Stimulated activated CD4-positive, alpha-beta T cell treated with anti-CD3 and anti-CD28 coated beads, Interleukin-2, amount 100 ng/mL, for 4 hours (primary cell): ENCODE results near the gene PPP4R1.

Experiments used
- DNase-seq: peaks from one replicate; pipeline ENCODE4 v3.0.0-alpha.2; 2020; ENCODE audit warnings: low read depth

PPP4R1 gene

DNA sequence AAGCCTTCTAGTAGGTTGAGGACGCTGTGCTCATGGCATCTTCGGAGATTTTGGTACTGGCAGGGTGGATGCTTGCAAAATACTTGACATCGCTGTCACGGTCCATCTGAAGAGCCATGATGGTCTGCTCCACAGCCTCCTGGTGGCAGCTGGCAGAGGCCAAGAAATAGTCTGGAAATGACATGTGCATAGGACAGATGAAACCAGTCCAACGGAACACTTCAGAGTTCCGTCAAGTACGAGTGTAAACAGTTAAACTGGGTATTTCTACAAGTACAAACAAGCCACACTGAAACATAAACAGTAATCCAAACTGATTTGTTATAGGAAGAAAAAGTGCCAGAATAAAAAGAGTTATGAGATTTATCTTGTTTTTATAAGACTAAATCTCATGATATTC is 66.6 kb downstream of the PPP4R1 start:
- DNase-seq = no peak

DNA sequence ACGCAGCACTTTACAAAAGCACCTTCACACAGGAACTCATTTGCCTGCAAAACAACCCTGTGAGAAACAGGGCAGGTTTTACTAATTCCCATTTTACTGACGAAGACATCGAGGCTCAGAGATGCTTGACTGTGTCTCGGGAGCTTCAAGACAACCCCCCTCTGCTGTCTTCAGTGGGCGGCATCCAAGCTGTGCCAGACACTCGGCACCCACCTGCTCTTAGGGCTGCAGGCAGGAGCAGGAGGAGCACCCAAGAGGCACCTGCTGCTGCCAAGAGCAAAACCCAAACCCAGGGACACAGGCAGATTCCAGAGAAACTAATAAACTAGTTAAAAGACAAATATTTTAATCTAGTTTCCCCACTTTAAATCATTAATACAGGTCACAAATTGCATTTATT is 67.9 kb downstream of the PPP4R1 start:
- DNase-seq = no peak

GRCh38 chr18:9545029-9545428 is 69.3 kb downstream of the PPP4R1 start:
- DNase-seq = no peak

- DNase-seq = no peak
Observed at GRCh38 chr18:9542924-9543323, 71.4 kb downstream of the PPP4R1 start.

DNA sequence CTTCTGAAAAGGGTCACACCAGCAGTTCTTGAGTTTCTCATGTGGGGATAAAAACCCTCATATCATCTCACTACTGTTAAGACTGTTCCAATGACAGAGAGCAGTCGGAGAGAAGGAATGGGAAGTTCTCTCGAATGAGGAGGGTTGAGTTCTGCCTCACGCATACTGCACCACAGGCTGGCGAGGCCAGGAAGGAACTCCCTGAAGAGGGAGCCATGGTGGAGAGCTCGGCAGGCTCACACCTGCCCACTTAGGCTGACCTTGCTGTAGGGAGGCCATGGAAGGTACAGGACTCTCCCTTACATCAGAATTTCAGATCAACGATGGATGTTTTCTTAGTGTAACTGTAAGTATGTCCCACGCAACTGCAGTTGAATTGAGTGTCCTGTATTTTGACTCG is 74.4 kb downstream of the PPP4R1 start:
- DNase-seq = no peak

DNA sequence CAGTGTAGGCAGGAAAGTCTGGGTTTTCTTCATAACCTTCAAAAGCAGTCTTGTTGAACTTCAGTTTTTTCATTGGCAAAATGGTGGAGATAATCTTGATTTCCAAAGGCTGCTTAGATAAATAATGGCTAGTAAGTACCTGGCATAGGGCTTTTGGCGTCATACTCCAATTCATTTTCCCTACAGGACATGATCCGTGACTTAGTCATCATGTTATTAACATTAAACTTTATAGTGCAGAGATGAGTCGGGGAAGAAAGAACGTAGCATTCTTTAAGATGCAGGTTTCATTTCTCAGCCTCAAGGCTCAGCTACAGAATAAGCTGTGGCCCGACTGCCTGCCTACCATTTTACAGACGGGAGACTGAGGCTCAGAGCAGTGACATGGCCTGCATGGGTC is 75.1 kb downstream of the PPP4R1 start:
- no peak for DNase-seq

DNA sequence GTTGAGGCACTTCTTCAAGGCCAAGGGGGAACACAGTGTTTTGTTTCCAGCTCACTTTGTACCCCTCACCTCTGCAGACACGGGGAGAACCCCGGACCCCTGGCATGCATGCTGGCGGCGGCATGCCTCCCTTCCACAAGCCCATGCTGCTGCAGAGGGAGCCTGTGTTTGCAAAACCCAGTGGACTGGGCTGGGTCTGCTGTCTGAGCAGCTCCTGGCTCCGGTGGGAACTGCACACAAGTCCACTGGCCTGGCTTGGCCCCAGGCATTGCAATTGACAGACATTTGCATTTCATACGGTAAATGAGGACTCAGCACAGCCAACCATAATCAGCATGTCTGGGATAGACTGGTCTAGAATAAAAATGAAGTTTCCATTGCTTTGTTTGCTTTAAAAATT is 76.7 kb downstream of the PPP4R1 start:
- DNase-seq = no peak

DNA sequence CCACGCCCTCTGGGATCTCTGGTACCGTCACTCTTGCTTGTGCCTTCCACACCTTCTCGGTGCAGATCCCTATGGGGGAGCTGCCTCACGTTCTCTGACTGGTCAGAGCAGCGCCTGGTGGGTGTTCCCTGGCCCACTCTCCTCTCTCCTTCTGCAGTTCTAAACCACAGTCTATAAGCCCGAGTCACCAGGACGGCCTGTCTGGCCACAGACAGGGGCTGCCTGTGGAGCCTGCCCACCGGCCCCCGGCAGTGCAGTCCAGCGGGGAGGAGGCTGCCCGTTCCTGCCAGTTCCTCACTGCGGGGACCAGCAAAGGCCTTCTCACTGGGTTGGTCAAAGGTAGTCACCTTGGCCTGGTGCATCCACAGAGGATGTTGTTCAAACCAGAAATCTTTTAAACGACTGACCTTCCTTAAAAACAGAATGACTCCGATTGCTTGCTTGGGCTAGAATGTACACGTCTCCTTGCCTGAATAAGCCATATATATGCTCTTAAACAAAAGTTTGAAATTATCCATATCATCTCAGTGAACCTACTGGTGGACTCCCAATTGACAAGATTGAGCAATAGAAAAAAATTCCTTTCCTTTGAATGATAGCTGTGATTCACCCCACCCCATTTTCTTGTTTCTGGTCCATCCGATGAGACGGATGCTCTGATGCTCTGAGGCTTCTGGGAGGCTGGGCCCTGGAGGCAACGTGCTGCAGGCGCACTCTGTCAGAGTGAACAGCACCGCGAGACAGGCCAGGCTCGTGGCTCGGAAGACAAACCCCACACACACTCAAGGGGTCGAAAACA is 77.8 kb downstream of the PPP4R1 start:
- no peak for DNase-seq

- DNase-seq = no peak
Observed at GRCh38 chr18:9535430-9535991, 78.8 kb downstream of the PPP4R1 start.

DNA sequence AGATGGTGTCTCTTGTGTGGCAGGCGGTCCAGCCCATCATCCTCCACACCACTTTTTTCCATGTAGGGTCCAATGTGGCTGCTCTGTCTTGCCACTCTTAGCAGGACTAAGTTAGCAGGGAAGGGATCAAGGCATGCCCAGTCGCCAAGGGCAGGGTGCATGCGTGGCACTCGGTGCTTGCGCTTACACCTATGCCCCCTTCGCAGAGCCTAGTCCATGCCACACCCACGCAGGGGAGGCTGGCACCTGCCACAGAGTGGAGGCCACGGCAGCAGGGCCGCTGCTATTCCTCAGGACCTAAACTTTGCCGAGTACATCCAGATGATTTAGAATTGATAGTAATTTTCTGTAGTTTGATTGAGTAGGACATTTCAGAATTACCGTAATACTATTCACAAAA is 79.5 kb downstream of the PPP4R1 start:
- no peak for DNase-seq

GRCh38 chr18:9531791-9532410 is 82.5 kb downstream of the PPP4R1 start:
- no peak for DNase-seq

- no peak for DNase-seq
Observed at GRCh38 chr18:9530226-9531009, 83.9 kb downstream of the PPP4R1 start.

DNA sequence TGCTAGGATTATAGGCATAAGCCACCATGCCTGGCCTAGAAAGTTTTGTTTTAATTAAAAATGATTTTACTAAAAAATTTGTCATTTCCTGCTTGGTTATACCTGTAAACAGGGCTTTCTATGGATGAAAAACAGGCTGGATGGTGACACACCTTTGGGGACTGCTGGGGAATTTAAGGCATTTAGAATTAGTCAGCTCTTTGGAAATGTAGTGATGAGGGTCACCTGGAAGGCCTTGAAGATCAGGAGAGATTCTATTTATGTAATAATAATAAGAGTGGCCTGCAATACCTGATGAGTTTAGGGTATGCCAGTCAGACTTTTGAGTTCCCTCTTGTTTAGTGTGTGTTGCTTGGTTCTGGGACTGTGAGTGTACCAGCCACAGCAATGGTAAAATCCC is 87.9 kb downstream of the PPP4R1 start:
- no peak for DNase-seq

DNA sequence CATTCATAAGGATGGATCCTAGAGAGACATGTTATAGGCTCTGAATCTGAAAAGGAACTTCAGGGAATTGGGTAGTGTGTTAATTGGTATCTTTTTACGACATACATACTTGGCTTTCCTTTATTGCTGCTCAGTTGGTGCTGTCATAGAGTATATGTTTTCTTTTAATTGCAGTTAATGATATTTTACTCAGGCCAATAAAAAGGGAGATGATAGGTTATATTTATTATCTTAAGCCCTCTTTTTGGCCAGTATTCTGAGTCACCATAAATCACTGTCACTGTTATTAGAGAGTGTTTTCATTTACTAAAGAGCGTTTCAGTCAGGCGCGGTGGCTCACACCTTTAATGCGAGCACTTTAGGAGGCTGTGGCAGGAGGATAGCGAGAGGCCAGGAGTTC is 91.4 kb downstream of the PPP4R1 start:
- no peak for DNase-seq

- DNase-seq = no peak
Observed at GRCh38 chr18:9521770-9522169, 92.6 kb downstream of the PPP4R1 start.

DNA sequence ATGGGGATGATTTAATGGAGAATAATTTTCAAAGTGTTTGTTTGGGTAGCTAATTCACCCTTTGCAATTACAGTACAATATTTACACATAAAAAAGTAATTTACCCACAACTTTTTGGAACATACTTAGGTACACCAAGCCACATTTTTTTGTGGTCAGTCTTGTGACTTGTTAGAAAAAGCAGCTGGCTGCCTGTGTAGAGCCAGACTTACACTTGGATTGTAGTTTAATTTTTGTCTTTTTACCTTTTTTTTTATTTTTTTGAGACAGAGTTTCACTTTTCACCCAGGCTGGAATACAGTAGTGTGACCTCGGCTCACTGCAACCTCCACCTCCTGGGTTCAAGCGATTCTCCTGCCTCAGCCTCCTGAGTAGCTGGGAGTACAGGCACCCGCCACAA is 93.7 kb downstream of the PPP4R1 start:
- no peak for DNase-seq

GRCh38 chr18:9519399-9519798 is 95.0 kb downstream of the PPP4R1 start:
- no peak for DNase-seq

DNA sequence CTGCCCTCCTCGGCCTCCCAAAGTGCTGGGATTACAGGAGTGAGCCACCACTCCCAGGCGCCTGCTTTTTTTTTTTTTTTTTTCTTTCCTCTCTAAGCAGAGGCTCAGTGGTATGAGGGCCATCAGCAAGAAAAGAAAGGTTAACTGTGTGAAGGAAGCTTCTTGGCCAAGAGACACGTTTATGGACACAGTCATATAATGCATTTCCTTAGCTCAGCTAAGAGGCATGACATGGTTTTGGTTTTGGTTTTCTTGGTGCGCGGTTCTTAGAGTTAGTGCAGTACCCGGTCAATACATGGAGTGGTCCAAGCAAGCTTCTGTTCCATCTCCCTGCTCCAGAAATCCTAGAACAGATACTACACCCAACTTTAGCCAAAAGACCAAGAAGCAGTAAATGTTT is 96.5 kb downstream of the PPP4R1 start:
- DNase-seq = no peak

DNA sequence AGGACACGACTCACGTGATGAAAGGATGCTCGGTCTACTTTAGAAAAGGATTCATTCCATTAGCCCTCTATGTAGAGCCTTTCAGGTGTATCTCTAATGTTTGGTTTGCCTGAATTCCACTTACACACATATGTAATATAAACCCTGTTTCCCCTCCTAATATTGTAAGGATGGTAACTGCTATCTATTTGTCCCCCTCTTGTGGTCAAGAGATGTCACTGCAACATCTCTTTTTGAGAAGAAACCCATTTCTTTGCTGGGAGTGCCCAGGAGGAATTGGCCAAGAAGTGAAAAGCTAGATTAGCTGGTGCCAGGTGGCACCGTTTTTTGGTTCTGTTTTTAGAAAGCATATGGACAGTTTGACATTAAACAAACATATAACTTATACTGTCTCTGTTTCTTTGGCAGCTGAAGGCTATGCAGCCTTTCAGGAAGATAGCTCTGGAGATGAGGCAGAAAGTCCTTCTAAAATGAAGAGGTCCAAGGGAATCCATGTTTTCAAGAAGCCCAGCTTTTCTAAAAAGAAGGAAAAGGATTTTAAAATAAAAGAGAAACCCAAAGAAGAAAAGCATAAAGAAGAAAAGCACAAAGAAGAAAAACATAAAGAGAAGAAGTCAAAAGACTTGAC is 97.8 kb downstream of the PPP4R1 start:
- no peak for DNase-seq

DNA sequence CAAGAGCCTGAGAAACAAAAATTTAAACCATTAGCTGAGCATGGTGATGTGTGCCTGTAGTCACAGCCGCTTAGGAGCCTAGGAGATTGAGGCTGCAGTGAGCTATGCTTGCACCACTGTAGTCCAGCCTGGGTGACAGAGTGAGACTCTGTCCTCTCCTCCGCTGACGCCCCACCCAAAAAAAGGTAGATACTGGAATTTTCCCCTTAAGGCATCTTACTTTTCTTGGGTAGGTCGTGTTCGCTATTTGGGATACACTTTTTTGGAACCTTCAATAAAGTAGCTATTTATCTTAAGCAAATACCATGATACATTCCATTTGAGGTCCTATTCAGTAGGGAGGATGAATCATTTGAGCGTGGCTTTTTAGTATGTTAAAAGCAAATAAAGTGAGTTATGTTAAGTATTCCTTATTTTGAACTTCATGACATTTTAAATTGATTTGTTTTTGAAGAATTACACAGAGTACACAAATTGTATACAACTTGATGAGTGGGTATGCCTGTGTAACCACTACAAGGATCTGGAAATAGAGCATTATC is 100.3 kb downstream of the PPP4R1 start:
- DNase-seq = no peak

DNA sequence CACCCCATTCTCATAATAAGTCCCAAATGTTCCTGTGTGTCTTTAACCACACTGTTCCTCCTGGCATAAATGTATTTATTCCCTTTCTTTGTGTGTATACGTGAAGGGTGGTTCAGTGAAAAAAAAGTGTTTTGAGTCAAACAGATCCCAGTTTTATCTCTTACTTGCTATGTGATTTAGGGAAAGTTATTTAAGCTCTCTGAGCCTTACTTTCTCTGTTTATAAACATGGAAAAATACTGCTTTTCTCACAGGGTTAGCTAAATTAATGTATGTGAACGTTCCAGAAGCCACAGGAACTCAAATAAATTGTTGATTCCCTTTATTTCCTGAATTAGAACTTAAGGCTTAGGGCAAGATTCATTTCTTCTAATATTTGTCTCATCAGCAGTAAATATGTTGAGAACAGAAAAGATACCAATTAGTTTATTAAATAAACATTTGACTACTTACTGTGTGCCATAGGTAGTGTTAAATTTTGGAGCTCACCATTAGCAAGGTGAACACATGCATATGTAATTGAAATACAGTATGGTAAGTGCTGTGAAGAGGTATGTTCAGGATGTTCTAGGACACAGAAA is 105.8 kb downstream of the PPP4R1 start:
- no peak for DNase-seq
